ENCODE results near the gene GIGYF2.
A peak's percentile ranks its signal among the peaks of the same experiment; 100 is the strongest.

GIGYF2 gene

GRCh38 chr2:232869138-232870017, 172.2 kb downstream of the GIGYF2 start:
- no peak for DNase-seq

- no peak for DNase-seq
Measured at GRCh38 chr2:232870018-232870765, 173.1 kb downstream of the GIGYF2 start, which contains the start of gene SNORC. Gene SNORC (plus strand): TSS chr2:232870264. CDS start chr2:232870342, 78 bp downstream.

- no peak for DNase-seq
Measured at GRCh38 chr2:232870766-232871371, 173.7 kb downstream of the GIGYF2 start.

GRCh38 chr2:232871418-232871834, 174.3 kb downstream of the GIGYF2 start:
- no peak for DNase-seq

- no peak for DNase-seq
Measured at GRCh38 chr2:232871835-232872736, 175.0 kb downstream of the GIGYF2 start.

- DNase-seq: no peak
Measured at GRCh38 chr2:232872826-232873225, 175.7 kb downstream of the GIGYF2 start.

- no peak for DNase-seq
Measured at GRCh38 chr2:232873292-232873908, 176.3 kb downstream of the GIGYF2 start.

GRCh38 chr2:232873909-232874641, 176.9 kb downstream of the GIGYF2 start:
- DNase-seq: no peak

- no peak for DNase-seq
Measured at GRCh38 chr2:232874677-232875223, 177.6 kb downstream of the GIGYF2 start.

- no peak for DNase-seq
Measured at GRCh38 chr2:232875256-232876121, 178.4 kb downstream of the GIGYF2 start.

- DNase-seq: peak in 2 of 5 donors; percentile 16 to 17
Measured at GRCh38 chr2:232876161-232876977, 179.2 kb downstream of the GIGYF2 start.

GRCh38 chr2:232876978-232877441, 179.9 kb downstream of the GIGYF2 start:
- DNase-seq: no peak

- DNase-seq: no peak
Measured at GRCh38 chr2:232877940-232878511, 180.9 kb downstream of the GIGYF2 start.

GRCh38 chr2:232878855-232879617, 181.9 kb downstream of the GIGYF2 start:
- no peak for DNase-seq

GRCh38 chr2:232879618-232880494, 182.7 kb downstream of the GIGYF2 start:
- DNase-seq: no peak

- no peak for DNase-seq
Measured at GRCh38 chr2:232880764-232881351, 183.7 kb downstream of the GIGYF2 start.

Data from T-helper 1 cell (primary cell).